Endothelial cell of umbilical vein (primary cell): ENCODE data around the gene DMXL2. TPM values are rescaled to one million over a fixed set of nuclear protein-coding genes. Genes with fewer than 3 reads are reported as not detected.

Experiments
- BruUV-seq: library from RNA; stranded (reverse); fragments of 400-500 nt; replicated peaks from 2 replicates; lab custom pipeline; 2021; lab: Mats Ljungman, UMichigan
- CTCF ChIA-PET: fragments of 300-600, 350-600 bp; sonication (Branson Sonifier 250); formaldehyde crosslinking; loops from one replicate; lab custom pipeline; 2021; ENCODE audit warnings: antibody characterized with exemption, inconsistent platforms; lab: Charles Lee
- POLR2A ChIA-PET: fragments of 300-600, 350-600 bp; sonication (Branson Sonifier 250); formaldehyde crosslinking; loops from one replicate; lab custom pipeline; 2021; ENCODE audit warnings: antibody characterized with exemption, inconsistent platforms; lab: Charles Lee
- DNase-seq: peaks from one replicate; pipeline ENCODE4 v3.0.0-alpha.2; 2011; ENCODE audit warnings: low read depth, low spot score
- FAIRE-seq: peaks from 2 replicates; lab custom pipeline; 2011; peaks lifted over from hg19 to GRCh38; lab: Jason Lieb, UNC
- H2AFZ ChIP-seq: 2 replicates; pipeline ENCODE4 v1.6.0; 2012; ENCODE audit warnings: low read depth, low read length, control low read depth, inconsistent platforms
- H3K27ac ChIP-seq: 2 replicates; pipeline ENCODE4 v1.5.1; 2011; ENCODE audit warnings: low read depth, mild to moderate bottlenecking, control low read depth, low read length, moderate library complexity; ENCODE audit not compliant: insufficient read depth
- H3K27me3 ChIP-seq, 2 experiments: 2 replicates each; pipeline versions ENCODE4 v1.6.0 to v1.6.1; 2011; ENCODE audit warnings: low read length in 2 of 2, mixed read lengths in 1 of 2; ENCODE audit not compliant: control insufficient read depth in 2 of 2, insufficient read depth in 2 of 2
- H3K36me3 ChIP-seq, 2 experiments: 2 replicates in 1 of 2; 3 replicates in 1 of 2; pipeline ENCODE4 v1.5.1; 2011; ENCODE audit warnings: low read length in 2 of 2, mild to moderate bottlenecking in 1 of 2, moderate library complexity in 1 of 2; ENCODE audit not compliant: control insufficient read depth in 2 of 2, insufficient read depth in 2 of 2; ENCODE audit errors: extremely low read depth in 1 of 2
- H3K4me1 ChIP-seq: 3 replicates; pipeline ENCODE4 v1.5.1; 2011; ENCODE audit warnings: mild to moderate bottlenecking, low read length; ENCODE audit not compliant: control insufficient read depth, insufficient read depth; ENCODE audit errors: extremely low read depth
- H3K4me2 ChIP-seq: 2 replicates; pipeline ENCODE4 v1.6.1; 2011; ENCODE audit warnings: low read length, control low read depth, mixed read lengths; ENCODE audit not compliant: insufficient read depth
- H3K4me3 ChIP-seq, 3 experiments: fragments of 200-600 bp in 1 of 3; sonication (generic), shearing (Covaris generic) in 1 of 3; replicated peaks in 1 of 3; 2 replicates each; pipeline ENCODE4 v1.5.1; 2011 to 2016; ENCODE audit warnings: control low read depth in 3 of 3, low read length in 3 of 3, mild to moderate bottlenecking in 2 of 3, inconsistent platforms in 1 of 3, low read depth in 1 of 3, moderate library complexity in 1 of 3; ENCODE audit not compliant: insufficient read depth in 1 of 3
- H3K79me2 ChIP-seq: 2 replicates; pipeline ENCODE4 v1.6.0; 2012; ENCODE audit warnings: low read length, inconsistent platforms; ENCODE audit not compliant: control insufficient read depth, insufficient read depth
- H3K9ac ChIP-seq: replicated peaks from 2 replicates; pipeline ENCODE3; 2011; ENCODE audit warnings: low read length, control low read depth; ENCODE audit not compliant: insufficient read depth; ENCODE audit errors: extremely low read depth
- H3K9me1 ChIP-seq: replicated peaks from 3 replicates; pipeline ENCODE4 v1.6.0; 2011; ENCODE audit warnings: mild to moderate bottlenecking, low read length; ENCODE audit not compliant: control insufficient read depth, insufficient read depth; ENCODE audit errors: extremely low read depth
- H3K9me3 ChIP-seq: replicated peaks from 2 replicates; pipeline ENCODE4 v1.5.1; 2012; ENCODE audit warnings: low read length, inconsistent platforms; ENCODE audit not compliant: control insufficient read depth, insufficient read depth
- H4K20me1 ChIP-seq: replicated peaks from 2 replicates; pipeline ENCODE3; 2011; ENCODE audit warnings: mild to moderate bottlenecking, low read length; ENCODE audit not compliant: control insufficient read depth, insufficient read depth; ENCODE audit errors: extremely low read depth
- EZH2 ChIP-seq: IDR thresholded peaks from 2 replicates; pipeline ENCODE4 v1.6.1; 2012; ENCODE audit warnings: borderline replicate concordance, low read depth, mild to moderate bottlenecking, moderate library complexity, low read length, inconsistent platforms; ENCODE audit not compliant: severe bottlenecking
- FOS ChIP-seq: IDR thresholded peaks from 2 replicates; pipeline ENCODE4 v1.6.1; 2011; ENCODE audit warnings: mild to moderate bottlenecking, low read length, moderate library complexity, borderline replicate concordance; ENCODE audit not compliant: insufficient read depth
- GATA2 ChIP-seq: IDR thresholded peaks from 2 replicates; pipeline ENCODE4 v1.7.0; 2011; ENCODE audit warnings: low read depth, mild to moderate bottlenecking, moderate library complexity, mixed read lengths, low read length; ENCODE audit not compliant: insufficient read length, insufficient read depth
- JUN ChIP-seq: IDR thresholded peaks from 2 replicates; pipeline ENCODE4 v1.6.1; 2011; ENCODE audit warnings: borderline replicate concordance, low read depth; ENCODE audit not compliant: insufficient read length, insufficient read depth
- MYC ChIP-seq: IDR thresholded peaks from one replicate; pipeline ENCODE4 v1.6.1; 2011; ENCODE audit warnings: mild to moderate bottlenecking, low read depth, low read length
- POLR2A ChIP-seq: IDR thresholded peaks from 2 replicates; pipeline ENCODE4 v1.6.1; 2012; ENCODE audit warnings: low read depth, mild to moderate bottlenecking, control low read depth, low read length
- POLR2AphosphoS5 ChIP-seq: IDR thresholded peaks from 2 replicates; pipeline ENCODE4 v1.6.1; 2012; ENCODE audit warnings: low read depth, mild to moderate bottlenecking, control low read depth, low read length, moderate library complexity; ENCODE audit not compliant: insufficient read depth
- dilution Hi-C: fragments of 300-500 bp; cut with MboI; formaldehyde crosslinking; loops from one replicate; pipeline ENCODE4 v1.15.0; 2019; ENCODE audit warnings: low sequenced_read_pairs; ENCODE audit not compliant: extremely low pct_ligation_motif_present
- intact Hi-C: fragments of 100-400 bp; cut with micrococcal nuclease; formaldehyde crosslinking; loops from one replicate; pipeline ENCODE4 v1.10.0; 2022
- polyA plus RNA-seq, 4 experiments: library from polyadenylated mRNA; depleted of rRNA in 3 of 4; stranded (reverse) in 3 of 4; unstranded in 1 of 4; fragments of >200 nt; gene quantifications; 2 replicates each; pipeline versions ENCODE4 v1.2.1 to v1.2.3, GENCODE V29; 2011 to 2012; ENCODE audit warnings: missing spikeins in 1 of 4
- total RNA-seq: library from RNA; stranded (reverse); gene quantifications from 2 replicates; pipeline ENCODE4 v1.2.3, GENCODE V29; 2021
- TF ChIP-seq, protein P1 (sequence below): IDR thresholded peaks from 2 replicates; pipeline ENCODE4 v1.6.1; 2011; ENCODE audit not compliant: insufficient read depth, insufficient read length
- TF ChIP-seq, protein P2 (sequence below), 2 donors: IDR thresholded peaks; 1 replicate in 1 of 2; 2 replicates in 1 of 2; pipeline ENCODE4 v1.5.1; 2011; ENCODE audit warnings: low read length in 2 of 2, mild to moderate bottlenecking in 2 of 2, moderate library complexity in 2 of 2, control low read depth in 1 of 2, inconsistent platforms in 1 of 2, low read depth in 1 of 2; ENCODE audit not compliant: insufficient read depth in 1 of 2; ENCODE audit errors: extremely low read depth in 1 of 2

Gene DMXL2
- total and polyA plus RNA-seq, 2 donors (not counting 3 experiments of a cell fraction or from before 2014, with no cell fraction given): 6.3 to 10.8 TPM

DNA sequence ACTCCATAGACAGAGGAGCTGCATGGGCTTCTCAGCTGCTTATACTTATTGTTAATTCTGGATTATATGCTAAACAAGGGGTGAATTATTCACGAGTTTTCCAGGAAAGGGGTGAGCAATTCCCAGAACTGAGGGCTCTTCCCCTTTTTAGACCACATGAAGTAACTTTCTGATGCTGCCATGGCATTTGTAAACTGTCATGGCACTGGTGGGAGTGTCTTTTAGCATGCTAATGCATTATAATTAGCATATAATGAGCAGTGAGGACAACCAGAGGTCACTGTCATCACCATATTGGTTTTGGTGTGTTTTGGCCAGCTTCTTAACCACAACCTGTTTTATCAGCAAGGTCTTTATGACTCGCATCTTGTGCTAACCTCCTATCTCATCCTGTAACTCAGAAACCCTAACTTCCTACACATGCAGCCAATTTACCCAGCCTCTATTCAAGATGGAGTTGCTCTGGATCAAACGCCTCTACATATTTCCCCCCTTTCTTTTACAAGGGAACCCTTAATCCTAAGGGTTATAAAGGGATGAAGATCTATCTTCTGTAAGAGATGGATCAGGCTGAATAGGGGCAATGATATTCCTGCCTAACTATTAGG is 12.1 kb upstream of the DMXL2 start:
- dilution Hi-C loops: no loop called here
- no peak for DNase-seq
- no peak overlapping the region for H3K27ac ChIP-seq
- no peak for FAIRE-seq
- H3K4me2 ChIP-seq: no peak overlapping the region
- no peaks in the 10 kb centered on the region for H3K9me3 ChIP-seq
- no peak overlapping the region for H2AFZ ChIP-seq
- H3K4me3 ChIP-seq: no peak overlapping the region
- H3K9me1 ChIP-seq: no peaks in the 10 kb centered on the region
- no TSS peak for BruUV-seq
- ChIA-PET POLR2A (no interaction called here), CTCF (interaction anchor here (2.1 to 2.3 kb wide), 2 partner anchors 15 to 142 kb away, joined by 8 to 9 read pairs; no protein-coding TSS in a partner anchor)
- intact Hi-C loops: no loop called here
- TF ChIP-seq, protein P1, sequence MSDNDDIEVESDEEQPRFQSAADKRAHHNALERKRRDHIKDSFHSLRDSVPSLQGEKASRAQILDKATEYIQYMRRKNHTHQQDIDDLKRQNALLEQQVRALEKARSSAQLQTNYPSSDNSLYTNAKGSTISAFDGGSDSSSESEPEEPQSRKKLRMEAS: no peak
- TF ChIP-seq JUN (no peak), POLR2AphosphoS5 (no peak), POLR2A (no peak), EZH2 (no peak), MYC (no peak), FOS (no peak), GATA2 (no peak)
- TF ChIP-seq, protein P2, sequence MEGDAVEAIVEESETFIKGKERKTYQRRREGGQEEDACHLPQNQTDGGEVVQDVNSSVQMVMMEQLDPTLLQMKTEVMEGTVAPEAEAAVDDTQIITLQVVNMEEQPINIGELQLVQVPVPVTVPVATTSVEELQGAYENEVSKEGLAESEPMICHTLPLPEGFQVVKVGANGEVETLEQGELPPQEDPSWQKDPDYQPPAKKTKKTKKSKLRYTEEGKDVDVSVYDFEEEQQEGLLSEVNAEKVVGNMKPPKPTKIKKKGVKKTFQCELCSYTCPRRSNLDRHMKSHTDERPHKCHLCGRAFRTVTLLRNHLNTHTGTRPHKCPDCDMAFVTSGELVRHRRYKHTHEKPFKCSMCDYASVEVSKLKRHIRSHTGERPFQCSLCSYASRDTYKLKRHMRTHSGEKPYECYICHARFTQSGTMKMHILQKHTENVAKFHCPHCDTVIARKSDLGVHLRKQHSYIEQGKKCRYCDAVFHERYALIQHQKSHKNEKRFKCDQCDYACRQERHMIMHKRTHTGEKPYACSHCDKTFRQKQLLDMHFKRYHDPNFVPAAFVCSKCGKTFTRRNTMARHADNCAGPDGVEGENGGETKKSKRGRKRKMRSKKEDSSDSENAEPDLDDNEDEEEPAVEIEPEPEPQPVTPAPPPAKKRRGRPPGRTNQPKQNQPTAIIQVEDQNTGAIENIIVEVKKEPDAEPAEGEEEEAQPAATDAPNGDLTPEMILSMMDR (IDR thresholded peaks at IDR 0.05; ENCODE audit: extremely low read depth in 1 of 2, insufficient read depth in 1 of 2, low read depth in 1 of 2, low read length in 2 of 2): no peak
- peaks cover 0 to 5% of the 10 kb centered on the region in 2 experiments for H3K27me3 ChIP-seq
- H3K36me3 ChIP-seq: no peaks in the 10 kb centered on the region
- no peaks in the 10 kb centered on the region for H3K79me2 ChIP-seq
- no peaks in the 10 kb centered on the region for H4K20me1 ChIP-seq
- no peaks in the 10 kb centered on the region for H3K4me1 ChIP-seq
- no peak overlapping the region for H3K9ac ChIP-seq
